Measurements from ENCODE around the gene C9orf78.
A peak's percentile ranks its signal among the peaks of the same experiment; 100 is the strongest.

The C9orf78 gene

GRCh38 chr9:129867136-129868022, 32.3 kb upstream of the C9orf78 start:
- TF ChIP-seq, protein P1, sequence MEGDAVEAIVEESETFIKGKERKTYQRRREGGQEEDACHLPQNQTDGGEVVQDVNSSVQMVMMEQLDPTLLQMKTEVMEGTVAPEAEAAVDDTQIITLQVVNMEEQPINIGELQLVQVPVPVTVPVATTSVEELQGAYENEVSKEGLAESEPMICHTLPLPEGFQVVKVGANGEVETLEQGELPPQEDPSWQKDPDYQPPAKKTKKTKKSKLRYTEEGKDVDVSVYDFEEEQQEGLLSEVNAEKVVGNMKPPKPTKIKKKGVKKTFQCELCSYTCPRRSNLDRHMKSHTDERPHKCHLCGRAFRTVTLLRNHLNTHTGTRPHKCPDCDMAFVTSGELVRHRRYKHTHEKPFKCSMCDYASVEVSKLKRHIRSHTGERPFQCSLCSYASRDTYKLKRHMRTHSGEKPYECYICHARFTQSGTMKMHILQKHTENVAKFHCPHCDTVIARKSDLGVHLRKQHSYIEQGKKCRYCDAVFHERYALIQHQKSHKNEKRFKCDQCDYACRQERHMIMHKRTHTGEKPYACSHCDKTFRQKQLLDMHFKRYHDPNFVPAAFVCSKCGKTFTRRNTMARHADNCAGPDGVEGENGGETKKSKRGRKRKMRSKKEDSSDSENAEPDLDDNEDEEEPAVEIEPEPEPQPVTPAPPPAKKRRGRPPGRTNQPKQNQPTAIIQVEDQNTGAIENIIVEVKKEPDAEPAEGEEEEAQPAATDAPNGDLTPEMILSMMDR (IDR thresholded peaks at IDR 0.05; ENCODE audit: low read length, missing control alignments): no peak
- no peak overlapping the region for H3K4me3 ChIP-seq (replicated peaks; ENCODE audit: low read depth, low read length)

DNA sequence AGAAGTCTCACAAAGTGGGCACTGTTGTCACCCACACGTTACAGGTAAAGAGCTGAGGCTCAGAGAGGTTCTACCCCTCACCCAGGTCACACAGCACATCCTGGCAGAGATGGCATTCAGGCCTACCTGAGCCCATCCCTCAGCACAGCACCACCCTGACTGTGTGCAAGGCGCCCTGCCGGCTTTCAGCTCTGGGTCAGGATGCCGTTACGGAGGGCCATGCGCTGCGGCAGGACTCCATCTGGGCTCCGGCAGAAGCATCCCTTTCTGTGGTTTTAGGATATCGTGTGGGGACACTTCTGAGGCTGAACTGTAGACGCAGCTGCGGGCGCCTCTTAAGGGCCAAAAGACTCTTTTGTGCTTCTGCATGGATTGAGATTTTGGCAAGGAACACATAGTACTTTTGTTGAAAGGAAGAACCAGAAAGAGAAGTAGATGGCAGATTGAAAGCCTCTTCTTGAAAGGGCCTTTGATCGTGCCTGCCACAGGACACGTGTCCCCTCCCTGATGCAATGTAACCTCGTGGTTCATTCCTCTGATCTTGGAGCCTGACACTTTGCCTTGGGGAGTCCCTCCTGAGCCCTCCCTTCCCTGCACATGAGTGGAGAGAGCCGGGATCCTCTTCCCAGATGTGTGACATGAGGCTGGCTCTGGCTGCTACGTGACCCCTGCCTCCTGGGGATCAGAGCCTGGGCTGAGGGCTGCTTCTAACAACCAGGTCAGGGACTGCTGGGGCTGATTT, 31.5 kb upstream of the C9orf78 start:
- DNase-seq (ENCODE audit: low read depth): no peak
- H3K4me3 ChIP-seq (replicated peaks; ENCODE audit: low read depth, low read length): no peak overlapping the region
- TF ChIP-seq, protein P1 (IDR thresholded peaks at IDR 0.05; ENCODE audit: low read length, missing control alignments): no peak

More at GRCh38 chr9:129867136-129868022, 32.3 kb upstream of the C9orf78 start:
- no peak for DNase-seq (ENCODE audit: low read depth)

- DNase-seq (ENCODE audit: low read depth): no peak
- TF ChIP-seq, protein P1 (IDR thresholded peaks at IDR 0.05; ENCODE audit: low read length, missing control alignments): no peak
- no peak overlapping the region for H3K4me3 ChIP-seq (replicated peaks; ENCODE audit: low read depth, low read length)
Observed at GRCh38 chr9:129865668-129866320, 30.7 kb upstream of the C9orf78 start.

DNA sequence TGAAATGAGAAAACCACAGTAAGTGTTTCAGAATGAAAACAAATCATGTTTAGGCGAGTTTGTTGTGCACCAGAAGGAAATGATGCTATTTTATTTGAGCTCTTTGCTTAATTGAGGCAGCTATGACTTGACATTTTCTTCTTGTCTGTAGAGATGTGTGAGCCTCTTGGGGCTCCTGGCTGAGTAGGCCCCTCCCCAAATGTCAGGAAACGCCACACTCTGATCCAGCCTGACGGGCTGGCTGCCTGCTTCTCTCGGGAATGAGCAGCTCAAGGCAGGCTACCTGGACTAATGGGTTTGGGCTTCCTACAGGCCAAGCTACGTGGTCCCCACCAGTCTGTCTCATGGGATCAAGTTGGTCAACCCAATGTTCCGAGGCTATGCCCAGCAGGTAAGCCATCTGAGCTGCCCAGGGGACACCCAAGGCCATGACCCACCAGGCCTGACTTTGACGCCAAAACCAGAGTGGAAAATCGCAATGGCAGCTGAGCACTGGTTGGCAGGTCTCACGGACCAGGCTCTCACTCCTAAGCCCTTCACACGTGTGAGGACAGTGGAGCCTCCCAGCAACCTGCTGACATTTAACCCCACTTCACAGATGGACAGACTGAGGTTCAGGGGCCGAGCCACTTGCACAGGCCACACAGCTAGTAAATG, 30.0 kb upstream of the C9orf78 start:
- no peak overlapping the region for H3K4me3 ChIP-seq (replicated peaks; ENCODE audit: low read depth, low read length)
- DNase-seq (ENCODE audit: low read depth): no peak
- TF ChIP-seq, protein P1 (IDR thresholded peaks at IDR 0.05; ENCODE audit: low read length, missing control alignments): no peak

GRCh38 chr9:129863059-129863690, 28.1 kb upstream of the C9orf78 start:
- peak; percentile 95 for DNase-seq (ENCODE audit: low read depth)
- TF ChIP-seq, protein P1 (IDR thresholded peaks at IDR 0.05; ENCODE audit: low read length, missing control alignments): no peak
- no peak overlapping the region for H3K4me3 ChIP-seq (replicated peaks; ENCODE audit: low read depth, low read length)

DNA sequence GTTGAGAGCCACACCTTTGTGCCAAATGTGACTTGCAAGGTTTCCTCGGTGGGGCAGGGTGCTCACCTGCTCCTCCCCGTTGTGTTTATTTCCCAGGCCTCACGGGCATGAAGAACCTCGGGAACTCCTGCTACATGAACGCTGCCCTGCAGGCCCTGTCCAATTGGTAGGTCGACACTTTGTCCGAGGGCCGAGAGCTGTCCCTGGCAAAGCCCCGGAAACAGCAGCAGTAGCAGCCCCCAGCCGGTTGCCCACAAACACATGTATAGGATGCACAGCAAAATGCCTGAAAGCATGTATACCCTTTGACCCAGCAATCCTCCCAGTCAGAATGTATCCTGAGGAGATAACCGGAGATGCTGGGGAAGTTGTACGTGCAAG, 26.4 kb upstream of the C9orf78 start:
- TF ChIP-seq, protein P1 (IDR thresholded peaks at IDR 0.05; ENCODE audit: low read length, missing control alignments): no peak
- DNase-seq (ENCODE audit: low read depth): no peak
- H3K4me3 ChIP-seq (replicated peaks; ENCODE audit: low read depth, low read length): no peak overlapping the region

Measured in fibroblast of pulmonary artery (primary cell).